ENCODE data around the gene GRID1.
A peak's percentile ranks its signal among the peaks of the same experiment; 100 is the strongest.

The GRID1 gene

GRCh38 chr10:86393862-86394455 is 27.4 kb upstream of the GRID1 start:
- TF ChIP-seq CTCF (IDR thresholded peaks at IDR 0.05; ENCODE audit: low read length) (no peak), EZH2 (IDR thresholded peaks at IDR 0.05; ENCODE audit: borderline replicate concordance, low read length) (no peak)
- Histone ChIP-seq H3K27ac (ENCODE audit: low read depth, low read length, poor library complexity, severe bottlenecking) (no peak overlapping the region), H3K9ac (ENCODE audit: low read length) (no peak overlapping the region)

GRCh38 chr10:86393362-86393761 is 26.8 kb upstream of the GRID1 start:
- H2AFZ ChIP-seq (ENCODE audit: low read length) = no peak overlapping the region
- no peaks in the 10 kb centered on the region for H3K9me2 ChIP-seq (ENCODE audit: low read depth, low read length)
- no peaks in the 10 kb centered on the region for H4K20me1 ChIP-seq (ENCODE audit: insufficient read depth, low read length)
- H3K27ac ChIP-seq (ENCODE audit: low read depth, low read length, poor library complexity, severe bottlenecking) = no peak overlapping the region
- H3K36me3 ChIP-seq (ENCODE audit: insufficient read depth, low read length) = no peaks in the 10 kb centered on the region
- TF ChIP-seq EZH2 (IDR thresholded peaks at IDR 0.05; ENCODE audit: borderline replicate concordance, low read length) = no peak
- no peaks in the 10 kb centered on the region for H3K27me3 ChIP-seq (ENCODE audit: insufficient read depth, low read length)
- no peak overlapping the region for H3K9ac ChIP-seq (ENCODE audit: low read length)
- no peaks in the 10 kb centered on the region for H3F3A ChIP-seq (ENCODE audit: insufficient read depth, low read length)
- H3K4me2 ChIP-seq (ENCODE audit: low read length) = no peak overlapping the region; the same call in 1 of the 2 replicates
- no peak overlapping the region for H3K4me3 ChIP-seq (ENCODE audit: low read depth, low read length, poor library complexity, severe bottlenecking)
- peaks cover 45% of the 10 kb centered on the region for H3K4me1 ChIP-seq (ENCODE audit: insufficient read depth, low read length, severe bottlenecking)
- no peaks in the 10 kb centered on the region for H3K9me3 ChIP-seq (ENCODE audit: low read length)
- H3K79me2 ChIP-seq (ENCODE audit: insufficient read depth, low read length) = no peaks in the 10 kb centered on the region

More at GRCh38 chr10:86393862-86394455, 27.4 kb upstream of the GRID1 start:
- H3F3A ChIP-seq (ENCODE audit: insufficient read depth, low read length) = no peaks in the 10 kb centered on the region
- H3K36me3 ChIP-seq (ENCODE audit: insufficient read depth, low read length) = no peaks in the 10 kb centered on the region
- no peak overlapping the region for H3K4me2 ChIP-seq (ENCODE audit: low read length)
- H3K9me3 ChIP-seq (ENCODE audit: low read length) = no peaks in the 10 kb centered on the region
- H3K9me2 ChIP-seq (ENCODE audit: low read depth, low read length) = no peaks in the 10 kb centered on the region
- H3K27me3 ChIP-seq (ENCODE audit: insufficient read depth, low read length) = no peaks in the 10 kb centered on the region
- H3K4me3 ChIP-seq (ENCODE audit: low read depth, low read length, poor library complexity, severe bottlenecking) = no peak overlapping the region
- H2AFZ ChIP-seq (ENCODE audit: low read length) = no peak overlapping the region
- no peaks in the 10 kb centered on the region for H3K79me2 ChIP-seq (ENCODE audit: insufficient read depth, low read length)
- H4K20me1 ChIP-seq (ENCODE audit: insufficient read depth, low read length) = no peaks in the 10 kb centered on the region
- H3K4me1 ChIP-seq (ENCODE audit: insufficient read depth, low read length, severe bottlenecking) = peaks cover 45% of the 10 kb centered on the region

GRCh38 chr10:86392723-86393094 is 26.1 kb upstream of the GRID1 start:
- Histone ChIP-seq H3F3A (ENCODE audit: insufficient read depth, low read length) (no peaks in the 10 kb centered on the region), H4K20me1 (ENCODE audit: insufficient read depth, low read length) (no peaks in the 10 kb centered on the region), H3K4me1 (ENCODE audit: insufficient read depth, low read length, severe bottlenecking) (peaks cover 45% of the 10 kb centered on the region), H3K36me3 (ENCODE audit: insufficient read depth, low read length) (no peaks in the 10 kb centered on the region), H2AFZ (ENCODE audit: low read length) (no peak overlapping the region), H3K9me3 (ENCODE audit: low read length) (no peaks in the 10 kb centered on the region), H3K9ac (ENCODE audit: low read length) (no peak overlapping the region), H3K9me2 (ENCODE audit: low read depth, low read length) (no peaks in the 10 kb centered on the region), H3K27me3 (ENCODE audit: insufficient read depth, low read length) (no peaks in the 10 kb centered on the region), H3K79me2 (ENCODE audit: insufficient read depth, low read length) (no peaks in the 10 kb centered on the region), H3K4me3 (ENCODE audit: low read depth, low read length, poor library complexity, severe bottlenecking) (peak overlapping the region; percentile 33), H3K4me2 (ENCODE audit: low read length) (peak overlapping the region; percentile 50; the same call in 1 of the 2 replicates), H3K27ac (ENCODE audit: low read depth, low read length, poor library complexity, severe bottlenecking) (no peak overlapping the region)
- TF ChIP-seq EZH2 (IDR thresholded peaks at IDR 0.05; ENCODE audit: borderline replicate concordance, low read length) (no peak), CTCF (IDR thresholded peaks at IDR 0.05; ENCODE audit: low read length) (no peak)
